ENCODE results near the gene CREG2.

DNA sequence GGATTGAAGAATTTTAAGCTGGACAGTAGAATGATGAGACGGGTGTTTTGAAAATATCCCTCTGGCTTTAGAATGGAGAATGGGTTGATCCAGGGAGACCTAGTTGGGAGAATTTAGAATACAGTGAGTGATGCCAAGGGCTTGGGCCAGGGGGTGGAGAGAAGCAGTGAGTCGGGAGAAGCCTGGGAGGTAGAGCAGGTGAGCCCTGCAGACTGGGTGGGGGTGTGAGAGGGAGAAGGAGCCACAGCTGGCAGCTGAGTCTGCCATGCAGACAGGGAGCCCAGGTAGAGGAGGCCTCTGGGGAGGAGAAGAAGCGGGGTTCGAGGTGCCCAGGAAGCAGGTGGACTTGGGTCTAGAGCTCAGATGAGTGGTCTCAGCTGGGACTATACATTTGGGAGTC is 18.2 kb downstream of the CREG2 start:
- TF ChIP-seq, protein P1, sequence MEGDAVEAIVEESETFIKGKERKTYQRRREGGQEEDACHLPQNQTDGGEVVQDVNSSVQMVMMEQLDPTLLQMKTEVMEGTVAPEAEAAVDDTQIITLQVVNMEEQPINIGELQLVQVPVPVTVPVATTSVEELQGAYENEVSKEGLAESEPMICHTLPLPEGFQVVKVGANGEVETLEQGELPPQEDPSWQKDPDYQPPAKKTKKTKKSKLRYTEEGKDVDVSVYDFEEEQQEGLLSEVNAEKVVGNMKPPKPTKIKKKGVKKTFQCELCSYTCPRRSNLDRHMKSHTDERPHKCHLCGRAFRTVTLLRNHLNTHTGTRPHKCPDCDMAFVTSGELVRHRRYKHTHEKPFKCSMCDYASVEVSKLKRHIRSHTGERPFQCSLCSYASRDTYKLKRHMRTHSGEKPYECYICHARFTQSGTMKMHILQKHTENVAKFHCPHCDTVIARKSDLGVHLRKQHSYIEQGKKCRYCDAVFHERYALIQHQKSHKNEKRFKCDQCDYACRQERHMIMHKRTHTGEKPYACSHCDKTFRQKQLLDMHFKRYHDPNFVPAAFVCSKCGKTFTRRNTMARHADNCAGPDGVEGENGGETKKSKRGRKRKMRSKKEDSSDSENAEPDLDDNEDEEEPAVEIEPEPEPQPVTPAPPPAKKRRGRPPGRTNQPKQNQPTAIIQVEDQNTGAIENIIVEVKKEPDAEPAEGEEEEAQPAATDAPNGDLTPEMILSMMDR (IDR thresholded peaks at IDR 0.05), result no peak
- no peak for TF ChIP-seq POLR2A (IDR thresholded peaks at IDR 0.05)
